ENCODE results near the gene PLA2G12B. TPM values are rescaled to one million over a fixed set of nuclear protein-coding genes. Genes with fewer than 3 reads are reported as not detected.

PLA2G12B gene
- total RNA-seq, 4 donors from 2014 or later: not detected

GRCh38 chr10:72981882-72982529, 27.4 kb upstream of the PLA2G12B start:
- H3K27ac ChIP-seq (replicated peaks in 1 of 4): no peak overlapping the region
- 92% methylated on average over 2 of the region's 2 CpGs for WGBS
- H3K27me3 ChIP-seq: peaks cover 0 to 15% (median 0%) of the 10 kb centered on the region in 4 donors
- peaks cover 0 to 25% (median 13%) of the 10 kb centered on the region in 4 donors for H3K9me3 ChIP-seq
- no peak overlapping the region for H3K4me3 ChIP-seq
- DNase-seq (ENCODE audit: extremely low spot score): no peak
- H3K36me3 ChIP-seq: no peaks in the 10 kb centered on the region
- intact Hi-C loops (cut with DNase I): no loop called here
- H3K4me1 ChIP-seq: no peaks in the 10 kb centered on the region
- TF ChIP-seq POLR2AphosphoS5 (IDR thresholded peaks at IDR 0.05) (no peak), CTCF (IDR thresholded peaks at IDR 0.05) (no peak), EP300 (IDR thresholded peaks at IDR 0.05) (no peak), POLR2A (IDR thresholded peaks at IDR 0.05; ENCODE audit: low read depth) (no peak)

- Histone ChIP-seq H3K4me3 (no peak overlapping the region), H3K36me3 (no peaks in the 10 kb centered on the region), H3K27me3 (peaks cover 0 to 15% (median 0%) of the 10 kb centered on the region in 4 donors), H3K9me3 (peaks cover 0 to 33% (median 20%) of the 10 kb centered on the region in 4 donors), H3K27ac (replicated peaks in 1 of 4) (no peak overlapping the region), H3K4me1 (no peaks in the 10 kb centered on the region)
- 90% methylated on average over 3 of the region's 4 CpGs for WGBS
- intact Hi-C loops (cut with DNase I): no loop called here
- DNase-seq (ENCODE audit: extremely low spot score): no peak
- TF ChIP-seq EP300 (IDR thresholded peaks at IDR 0.05) (no peak), POLR2AphosphoS5 (IDR thresholded peaks at IDR 0.05) (no peak), CTCF (IDR thresholded peaks at IDR 0.05) (no peak), POLR2A (IDR thresholded peaks at IDR 0.05; ENCODE audit: low read depth) (no peak)
These were observed 26.6 kb upstream of the PLA2G12B start for GRCh38 chr10:72981028-72981881.

- H3K4me3 ChIP-seq: no peak overlapping the region
- peaks cover 0 to 15% (median 0%) of the 10 kb centered on the region in 4 donors for H3K27me3 ChIP-seq
- no peak for TF ChIP-seq CTCF (IDR thresholded peaks at IDR 0.05)
- no peak overlapping the region for H3K27ac ChIP-seq (replicated peaks in 1 of 4)
- intact Hi-C loops (cut with DNase I): no loop called here
- peaks cover 0 to 42% (median 30%) of the 10 kb centered on the region in 4 donors for H3K9me3 ChIP-seq
- no peaks in the 10 kb centered on the region for H3K4me1 ChIP-seq
- DNase-seq (ENCODE audit: extremely low spot score): no peak
- WGBS: 86% methylated on average over 2 of the region's 2 CpGs
- H3K36me3 ChIP-seq: no peaks in the 10 kb centered on the region
These were observed 25.7 kb upstream of the PLA2G12B start for GRCh38 chr10:72980348-72980747.

GRCh38 chr10:72979709-72980108, 25.1 kb upstream of the PLA2G12B start:
- no peaks in the 10 kb centered on the region for H3K4me1 ChIP-seq
- H3K4me3 ChIP-seq: no peak overlapping the region
- no peaks in the 10 kb centered on the region for H3K36me3 ChIP-seq
- DNase-seq (ENCODE audit: extremely low spot score): no peak
- intact Hi-C loops (cut with DNase I): no loop called here
- H3K27ac ChIP-seq (replicated peaks in 1 of 4): no peak overlapping the region
- H3K9me3 ChIP-seq: peaks cover 0 to 45% (median 34%) of the 10 kb centered on the region in 4 donors
- TF ChIP-seq CTCF (IDR thresholded peaks at IDR 0.05) (no peak), POLR2A (IDR thresholded peaks at IDR 0.05; ENCODE audit: low read depth) (no peak), EP300 (IDR thresholded peaks at IDR 0.05) (no peak), POLR2AphosphoS5 (IDR thresholded peaks at IDR 0.05) (no peak)
- peaks cover 0 to 15% (median 0%) of the 10 kb centered on the region in 4 donors for H3K27me3 ChIP-seq

All from esophagus muscularis mucosa (tissue), 4 donors.